A549 (cell line): ENCODE data around the gene ORC3. TPM values are rescaled to one million over a fixed set of nuclear protein-coding genes. Genes with fewer than 3 reads are reported as not detected.

ENCODE experiments used
- ATAC-seq, 2 experiments: fragments of 200-7000 bp in 1 of 2; fragments of >200 bp in 1 of 2; cut with Nextera tagmentation in 1 of 2; cut with Tn5 transposase in 1 of 2; 3 replicates each; pipeline versions ENCODE4 v1.8.0 to v1.9.1; 2018 to 2020; ENCODE audit warnings: mild to moderate bottlenecking in 1 of 2, moderate library complexity in 1 of 2
- CTCF ChIA-PET: fragments of 300-600 bp; sonication (Branson Sonifier 250); formaldehyde crosslinking; extraction: SDS; loops from one replicate; lab custom pipeline; 2021; ENCODE audit warnings: antibody characterized with exemption, inconsistent platforms; lab: Yijun Ruan, JAX
- POLR2A ChIA-PET: fragments of 350-600 bp; formaldehyde crosslinking; extraction: SDS; loops from one replicate; lab custom pipeline; 2021; ENCODE audit warnings: antibody characterized with exemption, inconsistent platforms; lab: Yijun Ruan, JAX
- DNase-seq, 2 experiments: peaks; one replicate each; pipeline versions ENCODE4 v3.0.0 to v3.0.0-alpha.2; 2011 to 2016; ENCODE audit warnings: low read depth in 1 of 2, low spot score in 1 of 2
- FAIRE-seq: peaks from 2 replicates; lab custom pipeline; 2011; peaks lifted over from hg19 to GRCh38; lab: Jason Lieb, UNC
- H3K27ac ChIP-seq, 2 experiments: fragments of >200 bp; sonication (Bioruptor Twin); formaldehyde crosslinking; 3 replicates each; pipeline ENCODE4 v1.5.1; 2016 to 2017
- H3K4me1 ChIP-seq: fragments of >200 bp; sonication (Bioruptor Twin); formaldehyde crosslinking; 3 replicates; pipeline ENCODE4 v1.6.1; 2016
- H3K4me2 ChIP-seq: fragments of >200 bp; sonication (Bioruptor Twin); formaldehyde crosslinking; 3 replicates; pipeline ENCODE4 v1.6.1; 2016
- H3K4me3 ChIP-seq: fragments of >200 bp; sonication (Bioruptor Twin); formaldehyde crosslinking; 3 replicates; pipeline ENCODE4 v1.5.1; 2016
- H3K9me3 ChIP-seq: fragments of >200 bp; sonication (Bioruptor Twin); formaldehyde crosslinking; 3 replicates; pipeline ENCODE4 v1.6.1; 2016
- ATOH8 ChIP-seq: fragments of 250-450 bp; sonication (Bioruptor Pico); IDR thresholded peaks from 2 replicates; pipeline ENCODE4 v1.5.0; 2020; ENCODE audit warnings: low read depth, mild to moderate bottlenecking, moderate library complexity
- BCL3 ChIP-seq: fragments of >200 bp; sonication (Bioruptor Twin); formaldehyde crosslinking; IDR thresholded peaks from 3 replicates; pipeline ENCODE4 v1.6.1; 2016
- BHLHE40 ChIP-seq: IDR thresholded peaks from 2 replicates; pipeline ENCODE4 v1.6.1; 2012; ENCODE audit warnings: low read depth, low read length, inconsistent platforms
- CBX2 ChIP-seq: fragments of 200-600 bp; sonication (generic); IDR thresholded peaks from 2 replicates; pipeline ENCODE4 v1.6.1; 2016; ENCODE audit warnings: low read depth, mild to moderate bottlenecking, borderline replicate concordance
- CBX8 ChIP-seq: fragments of 200-600 bp; sonication (generic); IDR thresholded peaks from 2 replicates; pipeline ENCODE4 v1.6.1; 2016
- CHD4 ChIP-seq: fragments of 200-600 bp; sonication (generic); IDR thresholded peaks from 2 replicates; pipeline ENCODE4 v1.6.1; 2016; ENCODE audit warnings: antibody characterized with exemption, mild to moderate bottlenecking, borderline replicate concordance
- EHF ChIP-seq: fragments of 250-450 bp; sonication (Bioruptor Pico); IDR thresholded peaks from 2 replicates; pipeline ENCODE4 v1.5.0; 2020; ENCODE audit warnings: mild to moderate bottlenecking
- EP300 ChIP-seq, 2 experiments: fragments of >200 bp; sonication (Bioruptor Twin); formaldehyde crosslinking; IDR thresholded peaks; 2 replicates in 1 of 2; 3 replicates in 1 of 2; pipeline ENCODE4 v1.6.1; 2016 to 2017
- FOXS1 ChIP-seq: fragments of 250-450 bp; sonication (Bioruptor Pico); IDR thresholded peaks from 2 replicates; pipeline ENCODE4 v1.5.0; 2020; ENCODE audit warnings: mild to moderate bottlenecking, moderate library complexity
- GATA3 ChIP-seq: IDR thresholded peaks from 2 replicates; pipeline ENCODE4 v1.6.1; 2012; ENCODE audit warnings: borderline replicate concordance
- HDAC2 ChIP-seq: fragments of 200-600 bp; sonication (generic); IDR thresholded peaks from 2 replicates; pipeline ENCODE4 v1.6.1; 2016
- HES2 ChIP-seq: fragments of >200 bp; sonication (Bioruptor Twin); formaldehyde crosslinking; IDR thresholded peaks from 2 replicates; pipeline ENCODE4 v1.6.1; 2016
- HOXA7 ChIP-seq: fragments of 250-450 bp; sonication (Bioruptor Pico); IDR thresholded peaks from 2 replicates; pipeline ENCODE4 v1.5.0; 2020; ENCODE audit warnings: mild to moderate bottlenecking, moderate library complexity
- HOXB13 ChIP-seq: fragments of 250-450 bp; sonication (Bioruptor Pico); IDR thresholded peaks from 2 replicates; pipeline ENCODE4 v1.5.0; 2020; ENCODE audit warnings: low read depth, mild to moderate bottlenecking, moderate library complexity
- JUN ChIP-seq, 2 experiments: fragments of >200 bp; sonication (Bioruptor Twin); formaldehyde crosslinking; IDR thresholded peaks; 2 replicates in 1 of 2; 3 replicates in 1 of 2; pipeline ENCODE4 v1.6.1; 2016 to 2017
- KDM1A ChIP-seq: fragments of 200-600 bp; sonication (generic); IDR thresholded peaks from 2 replicates; pipeline ENCODE4 v1.6.1; 2016; ENCODE audit warnings: low read depth, mild to moderate bottlenecking
- MAX ChIP-seq: IDR thresholded peaks from 2 replicates; pipeline ENCODE4 v1.6.1; 2012
- MYC ChIP-seq: IDR thresholded peaks from 2 replicates; pipeline ENCODE4 v1.6.1; 2012; ENCODE audit warnings: mild to moderate bottlenecking, inconsistent platforms, low read length, improper control_type of control experiment, borderline replicate concordance
- POLR2AphosphoS2 ChIP-seq: conservative IDR thresholded peaks from 2 replicates; pipeline ENCODE4 v1.6.1; 2012; ENCODE audit warnings: low read length, improper control_type of control experiment, inconsistent platforms
- RARB ChIP-seq: fragments of 250-450 bp; sonication (Bioruptor Pico); IDR thresholded peaks from 2 replicates; pipeline ENCODE4 v1.8.0; 2021; ENCODE audit warnings: mild to moderate bottlenecking, moderate library complexity
- RCOR1 ChIP-seq: fragments of 150-350 bp; IDR thresholded peaks from 2 replicates; pipeline ENCODE4 v1.6.1; 2014; ENCODE audit warnings: antibody characterized with exemption, low read length, low read depth
- RFX5 ChIP-seq: fragments of 450-650 bp; IDR thresholded peaks from 2 replicates; pipeline ENCODE4 v1.7.1; 2014; ENCODE audit warnings: antibody characterized with exemption, mild to moderate bottlenecking, moderate library complexity
- SREBF2 ChIP-seq: fragments of 450-650 bp; IDR thresholded peaks from 2 replicates; pipeline ENCODE4 v1.6.1; 2014; ENCODE audit warnings: mild to moderate bottlenecking, moderate library complexity
- TFCP2L1 ChIP-seq: fragments of 250-450 bp; sonication (Bioruptor Pico); IDR thresholded peaks from 2 replicates; pipeline ENCODE4 v1.5.0; 2021; ENCODE audit warnings: mild to moderate bottlenecking
- TP53 ChIP-seq: fragments of 250-450 bp; sonication (Bioruptor Pico); IDR thresholded peaks from 2 replicates; pipeline ENCODE4 v1.5.0; 2021; ENCODE audit warnings: mild to moderate bottlenecking, moderate library complexity
- USF2 ChIP-seq: fragments of 450-650 bp; IDR thresholded peaks from 2 replicates; pipeline ENCODE4 v1.6.1; 2014; ENCODE audit warnings: antibody characterized with exemption
- ZC3H11A ChIP-seq: fragments of 450-650 bp; IDR thresholded peaks from 2 replicates; pipeline ENCODE4 v1.6.1; 2014; ENCODE audit warnings: antibody characterized with exemption, mild to moderate bottlenecking
- WGBS: methylation state at CpG from one replicate; pipeline ENCODE4 v1.1.6; 2017; ENCODE audit errors: missing lambda C conversion rate; 5-methylcytosine and 5-hydroxymethylcytosine counted together
- polyA plus RNA-seq, 4 experiments: library from polyadenylated mRNA; depleted of rRNA in 3 of 4; stranded (reverse); fragments of >200 nt; fragmentation: RNase III in 1 of 4; extraction: RNeasy Plus Mini Kit Qiagen cat#74134 plus additional on column Dnase treatment in 1 of 4; gene quantifications; 2 replicates in 3 of 4; 3 replicates in 1 of 4; pipeline ENCODE4 v1.2.3, GENCODE V29; 2011 to 2017

ORC3 gene
- polyA plus RNA-seq, 2 of the 4 experiments (the other 2 are of a cell fraction) = 25.5 to 50.1 TPM

GRCh38 chr6:87541041-87541440 lies 48.9 kb upstream of the ORC3 start:
- CTCF ChIA-PET = no interaction called here
- no peak for FAIRE-seq
- Histone ChIP-seq H3K4me1 (no peaks in the 10 kb centered on the region), H3K27ac (no peak overlapping the region), H3K4me3 (no peak overlapping the region), H3K4me2 (no peak overlapping the region), H3K9me3 (no peaks in the 10 kb centered on the region)
- WGBS = 93% methylated on average over 1 of the region's 1 CpG
- POLR2A ChIA-PET = no interaction called here
- ATAC-seq = no peak
- no peak for DNase-seq
- TF ChIP-seq TFCP2L1 = no peak
- no peak for TF ChIP-seq MAX
- no peak for TF ChIP-seq BHLHE40
- no peak for TF ChIP-seq FOXS1 (CRISPR knock-in tag)
- TF ChIP-seq ATOH8 (CRISPR knock-in tag) = no peak
- no peak for TF ChIP-seq RFX5
- TF ChIP-seq ZC3H11A = no peak
- no peak for TF ChIP-seq TP53 (CRISPR knock-in tag)
- no peak for TF ChIP-seq HOXA7 (CRISPR knock-in tag)
- no peak for TF ChIP-seq USF2
- no peak for TF ChIP-seq RARB (CRISPR knock-in tag)

- TF ChIP-seq RCOR1 = no peak
- TF ChIP-seq HDAC2 = no peak
- TF ChIP-seq POLR2AphosphoS2 = no peak
- no peak for TF ChIP-seq CHD4
- TF ChIP-seq EHF = no peak
- no peak for TF ChIP-seq CBX8
- TF ChIP-seq HES2 = no peak
- no peak for TF ChIP-seq HOXA7 (CRISPR knock-in tag)
- no peak for TF ChIP-seq GATA3
- no peak for TF ChIP-seq MYC
- no peak for TF ChIP-seq BCL3
- TF ChIP-seq JUN (IDR thresholded peaks at IDR 0.05) = no peak
- no peak for TF ChIP-seq TP53 (CRISPR knock-in tag)
- no peak for TF ChIP-seq HOXB13
- no peak for TF ChIP-seq CBX2
- no peak for TF ChIP-seq EP300 (IDR thresholded peaks at IDR 0.05)
- no peak for TF ChIP-seq SREBF2
- TF ChIP-seq KDM1A = no peak
- no peak for ATAC-seq
- H3K4me1 ChIP-seq = no peaks in the 10 kb centered on the region
- POLR2A ChIA-PET = no interaction called here
- FAIRE-seq = no peak
- H3K4me3 ChIP-seq = no peak overlapping the region
- no peak for DNase-seq
- CTCF ChIA-PET = no interaction called here
- no peak overlapping the region for H3K27ac ChIP-seq
- no peak overlapping the region for H3K4me2 ChIP-seq
- H3K9me3 ChIP-seq = no peaks in the 10 kb centered on the region
- WGBS = 89% methylated on average over 2 of the region's 2 CpGs
Observed at GRCh38 chr6:87541744-87542143, 48.2 kb upstream of the ORC3 start.
